ENCODE measurements around the gene TPPP2.
"Not testable (repeated sequence)": the region's sequence is repeated elsewhere in the genome, so short reads cannot be mapped to it uniquely, and the experiment has no call there.

TPPP2 gene

DNA sequence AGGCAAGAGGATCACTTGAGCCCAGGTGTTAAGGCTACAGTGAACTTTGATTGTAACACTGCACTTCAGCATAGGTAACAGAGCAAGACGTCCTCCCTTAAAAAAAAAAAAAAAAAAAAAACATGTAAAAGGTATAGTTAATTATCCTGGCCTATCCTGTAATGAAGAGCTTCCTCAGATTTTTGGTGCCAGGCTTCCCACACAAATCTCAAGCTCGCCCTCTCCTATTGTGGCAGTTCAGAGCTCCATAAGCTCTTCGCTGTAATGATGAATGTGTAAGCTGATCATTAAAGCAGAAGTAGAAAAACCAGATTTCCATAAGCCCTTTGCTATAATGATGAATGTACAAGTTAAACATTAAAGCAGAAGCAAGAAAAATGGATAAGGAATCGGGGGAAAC is 32.9 kb upstream of the TPPP2 start:
- H3K27me3 ChIP-seq: no peaks in the 10 kb centered on the region
- H3K4me1 ChIP-seq: peaks cover 1% of the 10 kb centered on the region; the same call in 1 of the 2 replicates
- H3K27ac ChIP-seq: no peak overlapping the region
- no peak overlapping the region for H3K9ac ChIP-seq
- H3K9me3 ChIP-seq: no peaks in the 10 kb centered on the region
- no peak for TF ChIP-seq Cebpa-rat (IDR thresholded peaks at IDR 0.05)
- H3K4me2 ChIP-seq: no peak overlapping the region
- peaks cover 56% of the 10 kb centered on the region for H3K36me3 ChIP-seq
- H4K20me1 ChIP-seq: no peaks in the 10 kb centered on the region
- no peak overlapping the region for H3K4me3 ChIP-seq

DNA sequence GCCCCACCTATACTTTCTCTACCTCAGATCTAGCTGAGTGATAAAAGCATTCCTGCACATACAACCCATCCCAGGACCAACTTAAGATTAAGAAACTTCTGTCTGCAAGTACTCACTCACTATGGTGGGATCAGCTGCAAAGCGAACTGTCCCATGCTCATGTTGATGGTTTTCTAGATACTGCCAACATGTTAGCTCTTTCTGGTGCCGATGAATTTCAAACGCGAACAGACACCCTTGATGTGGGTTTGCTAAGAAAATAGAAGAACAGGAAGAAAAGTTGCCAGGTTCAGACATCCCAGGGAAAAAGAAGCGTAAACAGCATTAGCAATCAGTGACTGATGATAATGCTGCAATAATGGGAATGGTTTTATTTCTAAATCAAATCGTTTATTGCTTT is 32.5 kb upstream of the TPPP2 start:
- Histone ChIP-seq H4K20me1 (no peaks in the 10 kb centered on the region), H3K27me3 (no peaks in the 10 kb centered on the region), H3K36me3 (peaks cover 51% of the 10 kb centered on the region), H3K4me3 (no peak overlapping the region), H3K9me3 (no peaks in the 10 kb centered on the region), H3K4me1 (no peaks in the 10 kb centered on the region), H3K9ac (no peak overlapping the region), H3K27ac (no peak overlapping the region), H3K4me2 (no peak overlapping the region)
- TF ChIP-seq Cebpa-rat (IDR thresholded peaks at IDR 0.05): no peak

GRCh38 chr14:20998139-20998538 is 31.9 kb upstream of the TPPP2 start:
- H3K4me2 ChIP-seq: no peak overlapping the region
- H3K27ac ChIP-seq: no peak overlapping the region
- H3K9ac ChIP-seq: no peak overlapping the region
- no peaks in the 10 kb centered on the region for H3K9me3 ChIP-seq
- H3K36me3 ChIP-seq: peaks cover 45% of the 10 kb centered on the region
- H3K4me1 ChIP-seq: no peaks in the 10 kb centered on the region
- H4K20me1 ChIP-seq: no peaks in the 10 kb centered on the region
- no peak for TF ChIP-seq Cebpa-rat (IDR thresholded peaks at IDR 0.05)
- no peaks in the 10 kb centered on the region for H3K27me3 ChIP-seq
- H3K4me3 ChIP-seq: no peak overlapping the region

- Histone ChIP-seq H3K36me3 (peaks cover 39% of the 10 kb centered on the region), H3K9ac (no peak within 1 kb of the TSS), H3K4me2 (no peak within 1 kb of the TSS), H3K27me3 (no peaks in the 10 kb centered on the region), H3K4me3 (no peak within 1 kb of the TSS), H3K9me3 (no peaks in the 10 kb centered on the region), H4K20me1 (no peaks in the 10 kb centered on the region), H3K27ac (no peak within 1 kb of the TSS), H3K4me1 (peaks cover 2% of the 10 kb centered on the region)
- TF ChIP-seq Cebpa-rat (IDR thresholded peaks at IDR 0.05): no peak
Observed at GRCh38 chr14:20998674-20999366, 31.2 kb upstream of the TPPP2 start, which contains the start of gene SLC39A2. TSS of gene SLC39A2 (plus strand) at chr14:20999293. CDS start at chr14:20999447, 154 bp downstream.

DNA sequence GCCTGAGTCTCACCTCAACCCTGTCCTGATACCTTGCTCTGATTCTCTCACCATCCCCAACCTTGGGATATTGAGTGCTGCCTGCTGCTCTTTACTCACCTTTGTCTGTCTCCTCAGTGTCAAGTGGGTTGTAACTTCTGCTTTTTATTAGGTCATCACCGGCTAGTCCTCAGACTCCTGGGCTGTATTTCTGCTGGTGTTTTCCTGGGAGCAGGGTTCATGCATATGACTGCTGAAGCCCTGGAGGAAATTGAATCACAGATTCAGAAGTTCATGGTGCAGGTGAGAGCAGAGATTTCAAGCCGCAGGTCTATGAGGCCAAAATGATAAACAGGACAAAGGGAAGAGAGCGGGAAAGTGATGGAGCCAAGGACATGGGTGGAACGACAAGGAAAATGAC is 30.4 kb upstream of the TPPP2 start:
- Histone ChIP-seq H4K20me1 (no peaks in the 10 kb centered on the region), H3K27me3 (no peaks in the 10 kb centered on the region), H3K4me2 (no peak overlapping the region), H3K9ac (no peak overlapping the region), H3K4me3 (no peak overlapping the region), H3K4me1 (peaks cover 8% of the 10 kb centered on the region), H3K36me3 (peaks cover 31% of the 10 kb centered on the region), H3K9me3 (no peaks in the 10 kb centered on the region), H3K27ac (no peak overlapping the region)
- no peak for TF ChIP-seq Cebpa-rat (IDR thresholded peaks at IDR 0.05)

- Histone ChIP-seq H3K9ac (no peak overlapping the region), H3K27me3 (no peaks in the 10 kb centered on the region), H4K20me1 (no peaks in the 10 kb centered on the region), H3K27ac (no peak overlapping the region), H3K9me3 (no peaks in the 10 kb centered on the region), H3K36me3 (peaks cover 15% of the 10 kb centered on the region), H3K4me1 (peaks cover 8% of the 10 kb centered on the region), H3K4me3 (no peak overlapping the region), H3K4me2 (no peak overlapping the region)
- TF ChIP-seq Cebpa-rat (IDR thresholded peaks at IDR 0.05): no peak
Observed at GRCh38 chr14:21001218-21001617, 28.8 kb upstream of the TPPP2 start.

DNA sequence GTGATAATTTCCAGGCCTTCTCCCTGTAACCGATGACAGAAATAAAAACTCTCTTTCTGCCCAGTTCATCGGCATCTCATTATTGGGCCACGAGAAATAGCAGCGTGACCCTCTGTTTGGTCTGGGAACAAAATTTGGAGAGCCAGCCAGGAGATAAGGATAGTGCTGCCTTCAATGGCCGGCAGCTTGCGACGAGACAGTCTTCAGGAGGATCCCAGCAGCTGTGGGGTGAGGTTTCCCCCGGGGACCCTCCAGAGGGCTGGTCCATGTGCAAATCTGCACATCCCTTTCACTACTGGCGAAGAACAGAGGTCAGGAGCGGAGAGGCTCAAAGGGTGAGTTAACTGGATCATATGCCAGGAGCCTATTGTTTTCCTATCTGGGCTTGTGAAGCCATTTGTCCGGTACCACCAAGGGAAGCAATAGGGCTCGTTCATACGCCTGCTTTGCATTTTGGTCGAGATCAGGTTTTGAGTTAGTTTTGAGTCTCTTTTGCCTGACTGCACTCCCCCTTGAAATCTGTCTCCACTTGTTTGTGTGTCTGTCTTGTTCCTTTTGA is 26.1 kb upstream of the TPPP2 start:
- Histone ChIP-seq H4K20me1 (no peaks in the 10 kb centered on the region), H3K4me1 (peaks cover 8% of the 10 kb centered on the region), H3K27me3 (no peaks in the 10 kb centered on the region), H3K27ac (no peak overlapping the region), H3K36me3 (no peaks in the 10 kb centered on the region), H3K9ac (no peak overlapping the region), H3K9me3 (no peaks in the 10 kb centered on the region), H3K4me2 (peak overlapping the region; percentile 4; the same call in 1 of the 2 replicates), H3K4me3 (no peak overlapping the region)
- no peak for TF ChIP-seq Cebpa-rat (IDR thresholded peaks at IDR 0.05)

DNA sequence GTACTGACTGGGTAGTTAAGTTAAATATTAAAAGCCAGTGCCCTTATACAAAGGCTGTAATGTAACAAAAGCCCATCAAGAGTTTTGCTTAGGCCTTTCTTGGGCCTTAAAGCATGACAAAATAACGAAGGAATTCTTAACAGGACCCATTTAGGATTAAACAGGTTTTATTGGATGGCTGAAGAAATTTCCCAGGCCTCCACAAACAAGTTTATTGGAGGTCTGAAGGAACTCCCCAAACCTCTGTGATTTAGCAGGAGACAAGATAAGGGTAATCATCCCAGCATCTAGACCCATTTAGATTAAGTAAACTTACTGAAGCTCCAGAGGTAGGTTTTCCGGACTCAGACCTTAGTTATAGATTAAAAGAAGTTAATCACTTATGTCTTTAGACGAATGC is 20.3 kb upstream of the TPPP2 start:
- H3K27ac ChIP-seq: not testable (repeated sequence)

GRCh38 chr14:21011136-21011535 is 18.9 kb upstream of the TPPP2 start:
- no peak overlapping the region for H3K4me2 ChIP-seq

More for the DNA sequence above, 20.3 kb upstream of the TPPP2 start:
- H3K4me2 ChIP-seq, H4K20me1 ChIP-seq, H3K9ac ChIP-seq, H3K4me3 ChIP-seq, H3K27me3 ChIP-seq, H3K4me1 ChIP-seq, H3K36me3 ChIP-seq, H3K9me3 ChIP-seq: not testable (repeated sequence)

DNA sequence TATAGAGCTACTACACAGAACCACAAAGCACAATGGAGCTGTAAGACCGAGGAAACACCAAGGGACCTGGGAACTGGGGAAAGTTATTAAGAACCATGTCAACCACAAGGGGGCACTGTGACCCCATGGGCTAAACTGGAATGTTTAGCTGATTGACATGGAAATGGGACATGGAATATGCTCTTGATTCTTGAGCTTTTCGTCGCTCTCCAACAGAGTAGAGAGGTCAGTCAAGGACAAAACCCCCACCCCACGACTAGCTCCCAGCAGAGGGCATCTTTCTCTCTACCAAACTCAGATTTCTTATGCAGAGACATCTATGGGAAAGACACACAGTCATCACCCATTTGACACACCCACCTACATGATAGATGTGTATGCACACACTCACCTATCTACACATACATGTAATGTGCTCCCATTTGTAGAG is 15.2 kb upstream of the TPPP2 start:
- no peaks in the 10 kb centered on the region for H4K20me1 ChIP-seq
- no peak overlapping the region for H3K27ac ChIP-seq
- H3K36me3 ChIP-seq: peaks cover 26% of the 10 kb centered on the region
- no peak overlapping the region for H3K4me3 ChIP-seq
- H3K4me2 ChIP-seq: no peak overlapping the region
- H3K27me3 ChIP-seq: no peaks in the 10 kb centered on the region
- no peaks in the 10 kb centered on the region for H3K4me1 ChIP-seq
- H3K9ac ChIP-seq: no peak overlapping the region
- no peaks in the 10 kb centered on the region for H3K9me3 ChIP-seq
- no peak for TF ChIP-seq Cebpa-rat (IDR thresholded peaks at IDR 0.05)

More at GRCh38 chr14:21011136-21011535, 18.9 kb upstream of the TPPP2 start:
- Histone ChIP-seq H3K27ac (no peak overlapping the region), H3K9me3 (no peaks in the 10 kb centered on the region), H3K9ac (no peak overlapping the region), H3K36me3 (no peaks in the 10 kb centered on the region), H4K20me1 (no peaks in the 10 kb centered on the region), H3K4me1 (no peaks in the 10 kb centered on the region), H3K4me3 (no peak overlapping the region), H3K27me3 (no peaks in the 10 kb centered on the region)
- TF ChIP-seq Cebpa-rat (IDR thresholded peaks at IDR 0.05): no peak
